Keratinocyte (primary cell): ENCODE results near the gene NMT2. TPM values are rescaled to one million over a fixed set of nuclear protein-coding genes. Genes with fewer than 3 reads are reported as not detected.

Experiments used
- DNase-seq: peaks from one replicate; pipeline ENCODE4 v3.0.0-alpha.2; 2011; ENCODE audit warnings: low read depth, missing footprints, low spot score
- FAIRE-seq: peaks from 2 replicates; lab custom pipeline; 2011; peaks lifted over from hg19 to GRCh38; lab: Jason Lieb, UNC
- H2AFZ ChIP-seq: 2 replicates; pipeline ENCODE4 v1.6.0; 2012; ENCODE audit warnings: low read length, control low read depth, inconsistent platforms; ENCODE audit not compliant: control insufficient read depth
- H3K27ac ChIP-seq: 2 replicates; pipeline ENCODE4 v1.5.1; 2011; ENCODE audit warnings: low read length; ENCODE audit not compliant: control insufficient read depth, insufficient read depth
- H3K27me3 ChIP-seq: 3 replicates; pipeline ENCODE4 v1.6.0; 2011; ENCODE audit warnings: low read length; ENCODE audit not compliant: control insufficient read depth, insufficient read depth; ENCODE audit errors: extremely low read depth
- H3K36me3 ChIP-seq, 2 experiments: 2 replicates in 1 of 2; 3 replicates in 1 of 2; pipeline ENCODE4 v1.5.1; 2011; ENCODE audit warnings: low read length in 2 of 2, mild to moderate bottlenecking in 1 of 2; ENCODE audit not compliant: control insufficient read depth in 2 of 2, insufficient read depth in 2 of 2; ENCODE audit errors: extremely low read depth in 1 of 2
- H3K4me1 ChIP-seq: 3 replicates; pipeline ENCODE4 v1.5.1; 2011; ENCODE audit warnings: low read length; ENCODE audit not compliant: control insufficient read depth, insufficient read depth; ENCODE audit errors: extremely low read depth
- H3K4me2 ChIP-seq: 3 replicates; pipeline ENCODE4 v1.6.0; 2011; ENCODE audit warnings: low read depth, low read length; ENCODE audit not compliant: control insufficient read depth, insufficient read depth; ENCODE audit errors: extremely low read depth
- H3K4me3 ChIP-seq, 3 experiments: fragments of 200-600 bp in 1 of 3; sonication (generic) in 1 of 3; 2 replicates in 2 of 3; 3 replicates in 1 of 3; pipeline ENCODE4 v1.5.1; 2011 to 2016; ENCODE audit warnings: low read length in 3 of 3, mild to moderate bottlenecking in 3 of 3, control low read depth in 2 of 3, inconsistent platforms in 1 of 3, low read depth in 1 of 3, mixed read lengths in 1 of 3, mixed run types in 1 of 3, moderate library complexity in 1 of 3; ENCODE audit not compliant: control insufficient read depth in 2 of 3, insufficient read depth in 2 of 3; ENCODE audit errors: extremely low read depth in 1 of 3
- H3K79me2 ChIP-seq: 2 replicates; pipeline ENCODE4 v1.6.0; 2012; ENCODE audit warnings: low read length; ENCODE audit not compliant: control insufficient read depth, insufficient read depth
- H3K9ac ChIP-seq: 3 replicates; pipeline ENCODE4 v1.6.0; 2011; ENCODE audit warnings: low read length; ENCODE audit not compliant: control insufficient read depth, insufficient read depth; ENCODE audit errors: extremely low read depth
- H3K9me1 ChIP-seq: 3 replicates; pipeline ENCODE4 v1.6.0; 2011; ENCODE audit warnings: low read length; ENCODE audit not compliant: control insufficient read depth, insufficient read depth; ENCODE audit errors: extremely low read depth
- H3K9me3 ChIP-seq: 2 replicates; pipeline ENCODE4 v1.5.1; 2012; ENCODE audit warnings: low read depth, low read length; ENCODE audit not compliant: control insufficient read depth
- H4K20me1 ChIP-seq: 3 replicates; pipeline ENCODE4 v1.6.0; 2011; ENCODE audit warnings: low read length; ENCODE audit not compliant: control insufficient read depth, insufficient read depth; ENCODE audit errors: extremely low read depth
- EZH2 ChIP-seq: IDR thresholded peaks from one replicate; pipeline ENCODE4 v1.6.1; 2012; ENCODE audit warnings: inconsistent platforms, mild to moderate bottlenecking, low read length, moderate library complexity
- dilution Hi-C: fragments of 300-500 bp; cut with MboI; formaldehyde crosslinking; loops from one replicate; pipeline ENCODE4 v1.7.0; 2020; ENCODE audit warnings: low sequenced_read_pairs; ENCODE audit not compliant: extremely low pct_ligation_motif_present
- polyA plus RNA-seq, 5 experiments: library from polyadenylated mRNA; depleted of rRNA in 3 of 5; stranded (reverse) in 3 of 5; stranded (forward) in 1 of 5; unstranded in 1 of 5; fragments of >200 nt; gene quantifications; 1 replicate in 1 of 5; 2 replicates in 3 of 5; 3 replicates in 1 of 5; pipeline versions ENCODE4 v1.2.1 to v1.2.3, GENCODE V29; 2011 to 2012; ENCODE audit warnings: missing spikeins in 2 of 5, low read depth in 1 of 5, low replicate concordance in 1 of 5
- TF ChIP-seq, protein P1 (sequence below), 3 experiments: IDR thresholded peaks in 1 of 3; conservative IDR thresholded peaks in 1 of 3; optimal IDR thresholded peaks in 1 of 3; 2 replicates in 2 of 3; 3 replicates in 1 of 3; pipeline versions ENCODE3 to v1.5.1; 2011; ENCODE audit warnings: low read length in 3 of 3, mild to moderate bottlenecking in 3 of 3, moderate library complexity in 2 of 3, control low read depth in 1 of 3, inconsistent platforms in 1 of 3; ENCODE audit not compliant: insufficient read depth in 2 of 3; ENCODE audit errors: extremely low read depth in 1 of 3

The NMT2 gene
- polyA plus RNA-seq, 1 donor (not counting 4 experiments of a cell fraction or from before 2014, with no cell fraction given) = 9.9 TPM

GRCh38 chr10:15137036-15137359, 31.5 kb downstream of the NMT2 start:
- H3K4me2 ChIP-seq = no peak overlapping the region
- dilution Hi-C loops = no loop called here
- no peaks in the 10 kb centered on the region for H3K9me1 ChIP-seq
- H4K20me1 ChIP-seq = no peaks in the 10 kb centered on the region
- H3K36me3 ChIP-seq = peaks cover 9 to 19% of the 10 kb centered on the region in 2 experiments
- DNase-seq (no peak), FAIRE-seq (no peak)
- no peak overlapping the region for H3K27ac ChIP-seq
- no peaks in the 10 kb centered on the region for H3K9me3 ChIP-seq
- no peaks in the 10 kb centered on the region for H3K79me2 ChIP-seq
- TF ChIP-seq EZH2 = no peak
- TF ChIP-seq, protein P1, sequence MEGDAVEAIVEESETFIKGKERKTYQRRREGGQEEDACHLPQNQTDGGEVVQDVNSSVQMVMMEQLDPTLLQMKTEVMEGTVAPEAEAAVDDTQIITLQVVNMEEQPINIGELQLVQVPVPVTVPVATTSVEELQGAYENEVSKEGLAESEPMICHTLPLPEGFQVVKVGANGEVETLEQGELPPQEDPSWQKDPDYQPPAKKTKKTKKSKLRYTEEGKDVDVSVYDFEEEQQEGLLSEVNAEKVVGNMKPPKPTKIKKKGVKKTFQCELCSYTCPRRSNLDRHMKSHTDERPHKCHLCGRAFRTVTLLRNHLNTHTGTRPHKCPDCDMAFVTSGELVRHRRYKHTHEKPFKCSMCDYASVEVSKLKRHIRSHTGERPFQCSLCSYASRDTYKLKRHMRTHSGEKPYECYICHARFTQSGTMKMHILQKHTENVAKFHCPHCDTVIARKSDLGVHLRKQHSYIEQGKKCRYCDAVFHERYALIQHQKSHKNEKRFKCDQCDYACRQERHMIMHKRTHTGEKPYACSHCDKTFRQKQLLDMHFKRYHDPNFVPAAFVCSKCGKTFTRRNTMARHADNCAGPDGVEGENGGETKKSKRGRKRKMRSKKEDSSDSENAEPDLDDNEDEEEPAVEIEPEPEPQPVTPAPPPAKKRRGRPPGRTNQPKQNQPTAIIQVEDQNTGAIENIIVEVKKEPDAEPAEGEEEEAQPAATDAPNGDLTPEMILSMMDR (optimal IDR thresholded peaks at IDR 0.05 in 1 of 3, IDR thresholded peaks at IDR 0.05 in 1 of 3, conservative IDR thresholded peaks at IDR 0.05 in 1 of 3; ENCODE audit: extremely low read depth in 1 of 3, insufficient read depth in 2 of 3, low read length in 3 of 3) = no peak
- no peak overlapping the region for H3K9ac ChIP-seq
- no peak overlapping the region for H3K4me3 ChIP-seq
- H2AFZ ChIP-seq = no peak overlapping the region
- no peaks in the 10 kb centered on the region for H3K4me1 ChIP-seq
- H3K27me3 ChIP-seq = no peaks in the 10 kb centered on the region

DNA sequence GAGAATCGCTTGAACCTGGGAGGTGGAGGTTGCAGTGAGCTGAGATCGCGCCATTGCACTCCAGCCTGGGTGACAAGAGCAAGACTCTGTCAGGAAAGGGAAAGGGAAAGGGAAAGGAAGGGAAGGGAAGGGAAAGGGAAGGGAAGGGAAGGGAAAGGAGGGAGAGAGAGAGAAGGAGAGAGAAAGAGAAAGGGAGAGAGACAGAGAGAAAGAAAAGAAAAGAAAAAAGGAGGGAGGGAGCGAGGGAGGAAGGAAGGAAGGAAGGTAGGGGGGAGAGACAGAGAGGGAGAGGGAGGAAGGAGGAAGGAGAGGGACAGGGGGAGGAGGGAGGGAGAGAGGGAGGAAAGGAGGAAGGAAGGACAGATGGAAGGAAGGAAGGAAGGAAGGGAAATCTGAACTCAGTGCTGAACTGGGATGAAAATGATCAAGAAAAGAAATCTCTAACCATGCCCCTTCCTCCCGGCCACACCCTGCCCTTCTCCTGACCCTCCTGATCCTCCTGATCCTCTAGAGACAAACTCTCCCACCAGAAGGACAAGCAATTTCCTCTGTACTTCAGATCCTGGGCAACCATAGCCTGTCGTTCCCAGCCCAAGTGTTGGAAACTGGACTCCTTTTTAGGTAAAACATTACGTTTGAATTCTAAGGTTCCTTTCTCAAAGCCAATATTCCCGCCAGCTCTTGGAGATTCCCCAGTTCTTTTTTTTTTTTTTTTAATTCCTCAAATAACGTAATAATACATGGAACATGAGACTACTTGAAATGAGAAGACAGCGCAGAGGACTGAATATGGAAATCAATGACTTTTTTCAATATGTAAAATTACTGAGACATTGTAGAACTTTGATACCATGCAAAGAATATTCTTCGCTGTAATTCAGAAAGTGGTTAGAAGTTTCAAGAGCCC, 32.1 kb downstream of the NMT2 start:
- DNase-seq (no peak), FAIRE-seq (no peak)
- no peak overlapping the region for H3K9ac ChIP-seq
- H3K27ac ChIP-seq = no peak overlapping the region
- H3K9me1 ChIP-seq = no peaks in the 10 kb centered on the region
- H3K9me3 ChIP-seq = no peaks in the 10 kb centered on the region
- no peaks in the 10 kb centered on the region for H3K4me1 ChIP-seq
- peaks cover 11 to 19% of the 10 kb centered on the region in 2 experiments for H3K36me3 ChIP-seq
- H3K27me3 ChIP-seq = no peaks in the 10 kb centered on the region
- TF ChIP-seq EZH2 = no peak
- no peak overlapping the region for H2AFZ ChIP-seq
- no peaks in the 10 kb centered on the region for H4K20me1 ChIP-seq
- no peak overlapping the region for H3K4me2 ChIP-seq
- dilution Hi-C loops = no loop called here
- no peaks in the 10 kb centered on the region for H3K79me2 ChIP-seq
- no peak overlapping the region for H3K4me3 ChIP-seq
